ENCODE data around the gene FAM171A1.

GRCh38 chr10:15230257-15230656 lies 140.8 kb downstream of the FAM171A1 start:
- TF ChIP-seq, protein P1, sequence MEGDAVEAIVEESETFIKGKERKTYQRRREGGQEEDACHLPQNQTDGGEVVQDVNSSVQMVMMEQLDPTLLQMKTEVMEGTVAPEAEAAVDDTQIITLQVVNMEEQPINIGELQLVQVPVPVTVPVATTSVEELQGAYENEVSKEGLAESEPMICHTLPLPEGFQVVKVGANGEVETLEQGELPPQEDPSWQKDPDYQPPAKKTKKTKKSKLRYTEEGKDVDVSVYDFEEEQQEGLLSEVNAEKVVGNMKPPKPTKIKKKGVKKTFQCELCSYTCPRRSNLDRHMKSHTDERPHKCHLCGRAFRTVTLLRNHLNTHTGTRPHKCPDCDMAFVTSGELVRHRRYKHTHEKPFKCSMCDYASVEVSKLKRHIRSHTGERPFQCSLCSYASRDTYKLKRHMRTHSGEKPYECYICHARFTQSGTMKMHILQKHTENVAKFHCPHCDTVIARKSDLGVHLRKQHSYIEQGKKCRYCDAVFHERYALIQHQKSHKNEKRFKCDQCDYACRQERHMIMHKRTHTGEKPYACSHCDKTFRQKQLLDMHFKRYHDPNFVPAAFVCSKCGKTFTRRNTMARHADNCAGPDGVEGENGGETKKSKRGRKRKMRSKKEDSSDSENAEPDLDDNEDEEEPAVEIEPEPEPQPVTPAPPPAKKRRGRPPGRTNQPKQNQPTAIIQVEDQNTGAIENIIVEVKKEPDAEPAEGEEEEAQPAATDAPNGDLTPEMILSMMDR (conservative IDR thresholded peaks at IDR 0.05): no peak
- no peak for TF ChIP-seq ZFX (IDR thresholded peaks at IDR 0.05)

Measured in C4-2B (cell line).